NB4 (cell line): Measurements from ENCODE around the gene KRTDAP.

ENCODE experiments used
- DNase-seq: peaks from one replicate; pipeline ENCODE4 v3.0.0; 2010; ENCODE audit warnings: low read depth
- H3K4me3 ChIP-seq: one replicate; pipeline ENCODE4 v1.5.1; 2011; ENCODE audit warnings: mild to moderate bottlenecking, low read depth, low read length, moderate library complexity
- CTCF ChIP-seq: IDR thresholded peaks from one replicate; pipeline ENCODE4 v1.5.1; 2012; ENCODE audit warnings: low read depth, low read length
- MAX ChIP-seq: IDR thresholded peaks from 2 replicates; pipeline ENCODE4 v1.6.1; 2011; ENCODE audit warnings: low read depth, low read length
- MYC ChIP-seq: IDR thresholded peaks from 2 replicates; pipeline ENCODE4 v1.6.1; 2011; ENCODE audit warnings: low read depth, low read length
- POLR2A ChIP-seq: IDR thresholded peaks from 2 replicates; pipeline ENCODE4 v1.6.1; 2011; ENCODE audit warnings: mild to moderate bottlenecking; ENCODE audit not compliant: insufficient read length; ENCODE audit errors: extremely low read depth

KRTDAP gene

GRCh38 chr19:35442091-35442490, 48.2 kb downstream of the KRTDAP start:
- peak; percentile 86 for DNase-seq

GRCh38 chr19:35439921-35440320, 50.3 kb downstream of the KRTDAP start:
- no peak for TF ChIP-seq MYC
- TF ChIP-seq MAX, result no peak
- TF ChIP-seq POLR2A, result no peak
- no peak for TF ChIP-seq CTCF
- H3K4me3 ChIP-seq, result no peak overlapping the region
- DNase-seq, result no peak

More at GRCh38 chr19:35442091-35442490, 48.2 kb downstream of the KRTDAP start:
- TF ChIP-seq MYC, result peak; percentile 34; the same call in 1 of the 2 replicates
- no peak for TF ChIP-seq CTCF
- peak; percentile 78 for TF ChIP-seq MAX
- TF ChIP-seq POLR2A, result no peak
- no peak overlapping the region for H3K4me3 ChIP-seq

- TF ChIP-seq POLR2A (no peak), CTCF (no peak), MAX (no peak), MYC (no peak)
- DNase-seq, result no peak
- H3K4me3 ChIP-seq, result no peak overlapping the region
Measured at GRCh38 chr19:35438527-35438926, 51.7 kb downstream of the KRTDAP start.

- TF ChIP-seq MAX, result no peak
- no peak for TF ChIP-seq CTCF
- TF ChIP-seq MYC, result no peak
- no peak for TF ChIP-seq POLR2A
- H3K4me3 ChIP-seq, result no peak overlapping the region
- DNase-seq, result no peak
Measured at GRCh38 chr19:35438096-35438495, 52.2 kb downstream of the KRTDAP start.

DNA sequence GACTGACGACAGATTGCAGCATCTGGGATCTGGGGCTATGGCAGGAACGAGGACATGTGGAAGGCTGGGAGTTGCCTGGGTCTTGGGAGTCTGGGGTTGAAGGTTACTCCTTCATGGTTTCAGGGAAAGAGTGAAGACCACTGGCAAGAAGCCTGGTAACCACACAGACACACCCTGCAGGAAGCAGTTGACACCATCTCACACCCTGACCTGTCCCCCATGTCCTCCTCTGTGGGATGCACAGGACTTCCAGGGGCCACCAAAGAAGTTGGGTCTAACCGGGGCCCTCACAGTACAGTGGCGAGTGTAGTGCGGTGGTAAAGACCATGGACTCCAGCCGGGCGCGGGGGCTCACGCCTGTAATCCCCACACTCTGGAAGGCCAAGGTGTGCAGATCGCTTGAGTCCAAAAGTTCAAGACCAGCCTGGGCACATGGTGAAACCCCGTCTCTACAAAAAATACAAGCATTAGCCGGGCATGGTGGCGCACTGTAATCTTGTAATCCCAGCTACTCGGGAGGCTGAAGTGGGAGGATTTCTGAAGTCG, 52.8 kb downstream of the KRTDAP start:
- no peak overlapping the region for H3K4me3 ChIP-seq
- TF ChIP-seq MAX, result no peak
- TF ChIP-seq MYC, result no peak
- TF ChIP-seq CTCF, result no peak
- TF ChIP-seq POLR2A, result no peak
- no peak for DNase-seq
